Calu3 (cell line): Measurements from ENCODE around the gene GRIA4. TPM values are rescaled to one million over a fixed set of nuclear protein-coding genes. Genes with fewer than 3 reads are reported as not detected.

Experiments used
- BruUV-seq: library from RNA; stranded (reverse); fragments of 400-500 nt; replicated peaks from 2 replicates; lab custom pipeline; 2021; lab: Mats Ljungman, UMichigan
- CTCF ChIA-PET: fragments of 300-600 bp; sonication (Branson Sonifier 250); formaldehyde crosslinking; loops from one replicate; lab custom pipeline; 2022; ENCODE audit warnings: antibody characterized with exemption; lab: Charles Lee
- DNase-seq: peaks from one replicate; pipeline ENCODE4 v3.0.0; 2022
- H3K27ac Mint-ChIP-seq: one replicate; pipeline ENCODE4 v1.8.0; 2022; ENCODE audit warnings: mixed read lengths; ENCODE audit not compliant: unreplicated experiment
- H3K27me3 Mint-ChIP-seq: one replicate; pipeline ENCODE4 v1.8.0; 2022; ENCODE audit warnings: mixed read lengths; ENCODE audit not compliant: unreplicated experiment
- H3K36me3 Mint-ChIP-seq: one replicate; pipeline ENCODE4 v1.8.0; 2022; ENCODE audit warnings: mild to moderate bottlenecking, moderate library complexity, mixed read lengths; ENCODE audit not compliant: insufficient read depth, unreplicated experiment
- H3K4me1 Mint-ChIP-seq: one replicate; pipeline ENCODE4 v1.8.0; 2022; ENCODE audit warnings: mild to moderate bottlenecking, low read depth, mixed read lengths; ENCODE audit not compliant: unreplicated experiment
- H3K4me3 Mint-ChIP-seq: one replicate; pipeline ENCODE4 v1.8.0; 2022; ENCODE audit warnings: mild to moderate bottlenecking, low read depth, moderate library complexity, mixed read lengths; ENCODE audit not compliant: unreplicated experiment
- H3K9me3 Mint-ChIP-seq: one replicate; pipeline ENCODE4 v1.8.0; 2022; ENCODE audit warnings: low read depth, mixed read lengths; ENCODE audit not compliant: unreplicated experiment
- intact Hi-C: fragments of 100-400 bp; cut with micrococcal nuclease; formaldehyde crosslinking; loops from one replicate; pipeline ENCODE4 v1.10.0; 2022; ENCODE audit not compliant: unreplicated experiment
- total RNA-seq: library from RNA; stranded (reverse); gene quantifications from 2 replicates; pipeline ENCODE4 v1.2.3, GENCODE V29; 2022
- TF ChIP-seq, protein P1 (sequence below): fragments of 200-600 bp; IDR thresholded peaks from one replicate; pipeline ENCODE4 v1.8.0; 2022; ENCODE audit warnings: antibody characterized with exemption; ENCODE audit not compliant: unreplicated experiment

The GRIA4 gene
- total RNA-seq, 1 experiment from 2014 or later: not detected

DNA sequence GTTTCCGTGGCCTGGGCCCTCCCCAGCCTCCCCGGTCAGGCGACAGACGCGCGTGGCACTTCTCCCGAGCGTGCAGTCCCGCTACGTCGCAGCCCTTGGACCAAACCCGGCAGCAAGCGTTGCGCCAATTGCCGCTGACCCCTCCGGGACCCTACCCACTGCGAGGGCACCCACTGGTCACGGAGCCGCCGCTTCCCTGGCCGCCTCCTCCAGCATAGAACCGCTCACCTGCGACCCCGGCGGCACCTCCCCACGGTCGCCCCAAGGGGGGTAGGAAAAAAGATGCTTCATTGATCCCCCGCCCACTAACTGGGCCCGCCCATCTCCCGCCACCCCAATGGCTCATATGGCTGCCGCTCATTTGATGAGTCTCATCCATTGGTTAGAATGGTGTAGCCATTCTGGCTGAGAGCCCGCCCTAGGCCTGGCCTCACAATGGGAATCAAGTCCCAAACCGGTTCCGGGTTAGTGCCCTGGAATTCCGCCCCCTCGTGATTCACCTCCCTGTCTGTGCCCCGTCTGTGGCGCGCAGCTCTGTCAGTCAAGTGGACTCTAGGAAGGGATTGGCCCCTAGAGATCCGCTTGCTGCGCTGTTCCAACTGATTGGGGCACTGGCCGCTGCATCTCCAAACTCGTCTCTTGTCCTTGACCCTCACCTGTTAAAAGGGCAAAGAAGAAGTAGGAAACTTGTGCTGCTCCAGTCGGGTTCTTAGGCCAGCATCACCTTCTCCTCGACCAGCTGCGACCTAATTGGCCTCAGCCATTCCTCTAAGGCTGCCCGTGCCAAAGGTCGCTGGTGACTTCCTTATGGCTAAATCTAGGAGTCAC, 412.3 kb downstream of the GRIA4 start, which contains the start of gene MSANTD4:
Gene MSANTD4, minus strand, starts transcription at position 274 of the 828 bp plus-strand sequence. CDS start 11,323 bp downstream, outside the sequence.
- peak; percentile 94 for DNase-seq
- H3K27ac Mint-ChIP-seq: peak within 1 kb of the TSS; percentile 96
- H3K4me3 Mint-ChIP-seq: peak within 1 kb of the TSS; percentile 99
- TF ChIP-seq, protein P1, sequence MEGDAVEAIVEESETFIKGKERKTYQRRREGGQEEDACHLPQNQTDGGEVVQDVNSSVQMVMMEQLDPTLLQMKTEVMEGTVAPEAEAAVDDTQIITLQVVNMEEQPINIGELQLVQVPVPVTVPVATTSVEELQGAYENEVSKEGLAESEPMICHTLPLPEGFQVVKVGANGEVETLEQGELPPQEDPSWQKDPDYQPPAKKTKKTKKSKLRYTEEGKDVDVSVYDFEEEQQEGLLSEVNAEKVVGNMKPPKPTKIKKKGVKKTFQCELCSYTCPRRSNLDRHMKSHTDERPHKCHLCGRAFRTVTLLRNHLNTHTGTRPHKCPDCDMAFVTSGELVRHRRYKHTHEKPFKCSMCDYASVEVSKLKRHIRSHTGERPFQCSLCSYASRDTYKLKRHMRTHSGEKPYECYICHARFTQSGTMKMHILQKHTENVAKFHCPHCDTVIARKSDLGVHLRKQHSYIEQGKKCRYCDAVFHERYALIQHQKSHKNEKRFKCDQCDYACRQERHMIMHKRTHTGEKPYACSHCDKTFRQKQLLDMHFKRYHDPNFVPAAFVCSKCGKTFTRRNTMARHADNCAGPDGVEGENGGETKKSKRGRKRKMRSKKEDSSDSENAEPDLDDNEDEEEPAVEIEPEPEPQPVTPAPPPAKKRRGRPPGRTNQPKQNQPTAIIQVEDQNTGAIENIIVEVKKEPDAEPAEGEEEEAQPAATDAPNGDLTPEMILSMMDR: no peak
- peaks cover 26% of the 10 kb centered on the region for H3K4me1 Mint-ChIP-seq
- no TSS peak for BruUV-seq
- intact Hi-C loops: loop anchor here (5.0 kb wide), 1 partner anchor 55 kb away; the partner anchor contains the start of genes AASDHPPT and KBTBD3
- CTCF ChIA-PET: no interaction called here
- no peaks in the 10 kb centered on the region for H3K9me3 Mint-ChIP-seq
- H3K36me3 Mint-ChIP-seq: peaks cover 28% of the 10 kb centered on the region
- H3K27me3 Mint-ChIP-seq: no peaks in the 10 kb centered on the region

DNA sequence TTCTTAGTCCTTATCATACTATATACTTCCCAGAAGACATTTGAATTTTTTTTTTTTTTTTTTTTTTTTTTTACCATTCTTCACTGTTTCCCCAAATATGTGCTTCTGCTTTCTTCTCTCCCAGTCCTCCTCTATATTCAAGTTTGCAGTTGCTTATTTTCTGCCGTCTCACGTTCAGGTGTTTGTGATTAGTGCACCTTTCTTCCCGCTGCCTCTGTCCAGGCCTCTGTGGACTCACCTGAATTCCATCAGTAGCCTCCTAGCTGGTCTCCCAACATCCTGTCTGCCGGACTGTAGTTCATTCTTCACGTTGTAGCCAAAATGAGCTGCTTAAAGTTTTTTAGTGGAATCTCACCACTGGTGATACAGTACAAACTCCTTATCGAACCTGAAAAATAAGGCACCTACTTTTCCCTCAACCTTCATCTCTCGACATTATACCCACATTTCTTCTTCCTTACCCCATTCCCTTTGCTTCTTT, 413.0 kb downstream of the GRIA4 start:
- no peak for DNase-seq
- CTCF ChIA-PET: no interaction called here
- Mint-ChIP-seq H3K4me1 (peaks cover 26% of the 10 kb centered on the region), H3K4me3 (peak overlapping the region; percentile 99), H3K9me3 (no peaks in the 10 kb centered on the region), H3K27me3 (no peaks in the 10 kb centered on the region), H3K36me3 (peaks cover 28% of the 10 kb centered on the region), H3K27ac (peak overlapping the region; percentile 96)
- intact Hi-C loops: loop anchor here (5.0 kb wide), 1 partner anchor 54 kb away; the partner anchor contains the start of genes AASDHPPT and KBTBD3
- TF ChIP-seq, protein P1: no peak
- no TSS peak for BruUV-seq

GRCh38 chr11:106030609-106031008, 420.7 kb downstream of the GRIA4 start:
- Mint-ChIP-seq H3K27ac (no peak overlapping the region), H3K9me3 (no peaks in the 10 kb centered on the region), H3K4me3 (no peak overlapping the region), H3K36me3 (no peaks in the 10 kb centered on the region), H3K4me1 (no peaks in the 10 kb centered on the region), H3K27me3 (no peaks in the 10 kb centered on the region)
- TF ChIP-seq, protein P1: no peak
- no TSS peak for BruUV-seq
- CTCF ChIA-PET: no interaction called here
- intact Hi-C loops: no loop called here
- DNase-seq: no peak

DNA sequence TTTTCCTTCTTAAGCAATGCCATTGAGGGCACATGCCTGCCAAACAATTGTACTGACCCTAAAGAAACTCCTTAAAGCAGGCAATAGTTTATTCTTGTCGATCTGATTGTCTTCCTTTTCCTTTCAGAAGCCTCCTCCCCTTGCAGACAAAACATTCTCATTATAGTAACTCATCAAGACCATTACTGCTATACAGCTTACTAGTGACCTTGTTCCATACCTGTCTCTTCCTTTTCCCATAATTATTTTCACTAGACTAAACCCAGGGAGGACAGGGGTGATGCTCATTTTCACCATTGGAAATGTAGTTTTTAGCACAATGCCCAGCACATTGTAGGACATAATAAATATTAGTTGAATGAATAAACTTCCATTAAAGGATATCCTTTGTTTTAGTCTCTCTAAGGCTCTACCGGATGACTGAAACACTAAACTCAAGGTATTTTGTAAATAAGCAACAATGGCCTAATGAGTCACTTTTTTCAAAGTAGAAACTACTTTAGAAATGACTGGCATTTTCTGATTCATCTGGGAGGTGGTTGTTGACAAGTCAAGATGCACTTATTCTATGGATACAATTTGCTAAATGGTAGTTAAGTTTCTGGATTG, 421.4 kb downstream of the GRIA4 start:
- CTCF ChIA-PET: no interaction called here
- Mint-ChIP-seq H3K9me3 (no peaks in the 10 kb centered on the region), H3K27me3 (no peaks in the 10 kb centered on the region), H3K36me3 (no peaks in the 10 kb centered on the region), H3K27ac (no peak overlapping the region), H3K4me3 (no peak overlapping the region), H3K4me1 (no peaks in the 10 kb centered on the region)
- DNase-seq: no peak
- TF ChIP-seq, protein P1: no peak
- BruUV-seq: no TSS peak
- intact Hi-C loops: no loop called here
